Ovary (tissue), 3 donors: ENCODE measurements around the gene PPP6C.

Experiments
- CTCF ChIP-seq, 3 donors: fragments of 450-650 bp in 2 of 3; fragments of 200-600 bp in 1 of 3; IDR thresholded peaks; one replicate each; pipeline versions ENCODE4 v1.5.1 to v1.8.0; 2016 to 2022; ENCODE audit warnings: antibody characterized with exemption in 3 of 3, mild to moderate bottlenecking in 1 of 3
- EP300 ChIP-seq: sonication (generic); formaldehyde crosslinking; IDR thresholded peaks from one replicate; pipeline ENCODE4 v1.6.1; 2017; ENCODE audit warnings: antibody characterized with exemption
- POLR2A ChIP-seq: fragments of 450-650 bp; IDR thresholded peaks from one replicate; pipeline ENCODE4 v1.6.1; 2017; ENCODE audit warnings: antibody characterized with exemption, mild to moderate bottlenecking, moderate library complexity
- donor health status: DM: no; HTN: no; CAD: no.

GRCh38 chr9:125106285-125106893 lies 83.2 kb downstream of the PPP6C start:
- TF ChIP-seq CTCF (IDR thresholded peaks at IDR 0.05) (no peak), EP300 (no peak), POLR2A (no peak)
